ENCODE measurements around the gene CLBA1.
"Not testable (repeated sequence)": the region's sequence is repeated elsewhere in the genome, so short reads cannot be mapped to it uniquely, and the experiment has no call there.

DNA sequence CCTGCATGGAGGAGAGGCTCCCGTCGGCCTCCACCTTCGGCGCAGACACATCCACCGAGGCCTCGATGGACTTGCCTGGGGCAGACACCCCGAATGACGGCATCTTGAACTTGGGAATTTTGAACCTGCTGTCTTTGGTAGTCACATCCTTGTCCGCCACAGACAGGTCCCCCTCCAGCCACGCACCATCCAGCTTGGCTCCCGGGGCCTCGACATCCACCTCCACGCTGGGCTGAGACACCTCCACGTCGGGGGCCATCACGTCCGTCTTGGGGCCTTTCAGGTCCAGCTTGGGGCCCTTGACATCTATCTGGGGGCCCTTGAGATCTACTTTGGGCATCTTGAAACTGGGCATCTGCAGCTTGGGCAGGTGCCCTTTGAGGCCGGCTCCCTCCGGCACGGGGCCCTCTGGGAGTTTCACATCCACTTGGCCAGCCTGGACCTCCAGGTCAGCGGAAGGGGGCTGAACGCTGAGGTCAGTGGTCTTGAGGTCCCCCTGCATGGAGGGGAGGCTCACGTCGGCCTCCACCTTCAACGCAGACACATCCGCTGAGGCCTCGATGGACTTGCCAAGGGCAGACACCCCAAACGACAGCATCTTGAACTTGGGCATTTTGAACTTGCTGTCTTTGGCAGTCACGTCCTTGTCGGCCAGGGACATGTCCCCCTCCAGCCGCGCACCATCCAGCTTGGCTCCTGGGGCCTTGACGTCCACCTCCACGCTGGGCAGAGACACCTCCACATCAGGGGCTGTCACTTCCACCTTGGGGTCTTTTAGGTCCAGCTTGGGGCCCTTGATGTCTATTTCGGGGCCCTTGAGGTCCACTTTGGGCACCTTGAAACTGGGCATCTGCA lies 37.5 kb upstream of the CLBA1 start:
- not testable (repeated sequence) for TF ChIP-seq EZH2 (IDR thresholded peaks at IDR 0.05; ENCODE audit: insufficient read depth, poor library complexity, severe bottlenecking); EZH2phosphoT487 (IDR thresholded peaks at IDR 0.05; ENCODE audit: insufficient read depth, low read depth)

Measured in GM23248 (cell line).